Measurements from ENCODE around the gene CD300LD.

DNA sequence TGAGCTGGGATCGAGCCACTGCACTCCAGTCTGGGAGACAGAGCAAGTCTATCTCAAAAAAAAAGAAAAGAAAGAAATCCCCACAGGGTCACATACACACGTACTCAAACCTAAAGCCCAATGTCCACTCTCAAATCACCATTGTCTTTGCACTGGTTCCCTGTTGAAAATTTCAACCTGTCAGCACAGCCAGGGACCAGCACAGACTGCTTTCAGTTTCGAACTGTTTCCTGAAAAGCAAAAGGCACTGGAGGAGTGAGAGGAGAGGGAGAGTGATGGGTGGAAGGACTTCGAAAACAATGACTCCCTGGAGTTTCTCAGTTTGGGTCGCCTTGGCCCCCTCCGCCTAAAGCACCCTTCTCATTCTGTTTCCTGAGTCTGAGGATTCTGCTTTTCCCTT lies 37.2 kb downstream of the CD300LD start:
- TF ChIP-seq, protein P1, sequence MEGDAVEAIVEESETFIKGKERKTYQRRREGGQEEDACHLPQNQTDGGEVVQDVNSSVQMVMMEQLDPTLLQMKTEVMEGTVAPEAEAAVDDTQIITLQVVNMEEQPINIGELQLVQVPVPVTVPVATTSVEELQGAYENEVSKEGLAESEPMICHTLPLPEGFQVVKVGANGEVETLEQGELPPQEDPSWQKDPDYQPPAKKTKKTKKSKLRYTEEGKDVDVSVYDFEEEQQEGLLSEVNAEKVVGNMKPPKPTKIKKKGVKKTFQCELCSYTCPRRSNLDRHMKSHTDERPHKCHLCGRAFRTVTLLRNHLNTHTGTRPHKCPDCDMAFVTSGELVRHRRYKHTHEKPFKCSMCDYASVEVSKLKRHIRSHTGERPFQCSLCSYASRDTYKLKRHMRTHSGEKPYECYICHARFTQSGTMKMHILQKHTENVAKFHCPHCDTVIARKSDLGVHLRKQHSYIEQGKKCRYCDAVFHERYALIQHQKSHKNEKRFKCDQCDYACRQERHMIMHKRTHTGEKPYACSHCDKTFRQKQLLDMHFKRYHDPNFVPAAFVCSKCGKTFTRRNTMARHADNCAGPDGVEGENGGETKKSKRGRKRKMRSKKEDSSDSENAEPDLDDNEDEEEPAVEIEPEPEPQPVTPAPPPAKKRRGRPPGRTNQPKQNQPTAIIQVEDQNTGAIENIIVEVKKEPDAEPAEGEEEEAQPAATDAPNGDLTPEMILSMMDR (conservative IDR thresholded peaks at IDR 0.05; ENCODE audit: low read length): no peak
- TF ChIP-seq EZH2phosphoT487 (IDR thresholded peaks at IDR 0.05; ENCODE audit: borderline replicate concordance, low read depth, low read length): no peak

Measured in OCI-LY7 (cell line).